SK-N-MC (cell line): ENCODE measurements around the gene HS2ST1.

Experiments
- EZH2 ChIP-seq: fragments of 200-600 bp; sonication (generic); IDR thresholded peaks from one replicate; pipeline ENCODE4 v1.6.1; 2017; ENCODE audit warnings: antibody characterized with exemption
- FOXP2 ChIP-seq: optimal IDR thresholded peaks from 2 replicates; pipeline ENCODE3; 2011; ENCODE audit warnings: mild to moderate bottlenecking, moderate library complexity; ENCODE audit not compliant: insufficient read depth; ENCODE audit errors: extremely low read length, control extremely low read depth
- POLR2AphosphoS5 ChIP-seq: IDR thresholded peaks from 2 replicates; pipeline ENCODE4 v1.6.1; 2012; ENCODE audit warnings: mild to moderate bottlenecking, low read depth, low read length, borderline replicate concordance

- TF ChIP-seq EZH2 = no peak
- TF ChIP-seq POLR2AphosphoS5 = no peak
- TF ChIP-seq FOXP2 = no peak
Measured at GRCh38 chr1:87141556-87141955, 227.1 kb downstream of the HS2ST1 start.
